Neuron (in vitro differentiated cells): ENCODE results near the gene HOXD12.
A peak's percentile ranks its signal among the peaks of the same experiment; 100 is the strongest.

Experiments used
- H2AFZ ChIP-seq: one replicate; pipeline ENCODE4 v1.6.1; 2013; ENCODE audit warnings: low read depth, mild to moderate bottlenecking, inconsistent platforms, low read length, moderate library complexity
- H3K27me3 ChIP-seq: one replicate; pipeline ENCODE4 v1.6.1; 2013; ENCODE audit warnings: low read length; ENCODE audit not compliant: insufficient read depth
- H3K36me3 ChIP-seq: one replicate; pipeline ENCODE4 v1.6.1; 2013; ENCODE audit warnings: low read length; ENCODE audit not compliant: insufficient read depth
- H3K4me1 ChIP-seq: one replicate; pipeline ENCODE4 v1.6.1; 2013; ENCODE audit warnings: low read length; ENCODE audit not compliant: insufficient read depth
- H3K4me3 ChIP-seq: 2 replicates; pipeline ENCODE4 v1.5.1; 2013; ENCODE audit warnings: mild to moderate bottlenecking, low read length, moderate library complexity
- H3K9me3 ChIP-seq: one replicate; pipeline ENCODE4 v1.6.1; 2013; ENCODE audit warnings: low read length

Gene HOXD12

DNA sequence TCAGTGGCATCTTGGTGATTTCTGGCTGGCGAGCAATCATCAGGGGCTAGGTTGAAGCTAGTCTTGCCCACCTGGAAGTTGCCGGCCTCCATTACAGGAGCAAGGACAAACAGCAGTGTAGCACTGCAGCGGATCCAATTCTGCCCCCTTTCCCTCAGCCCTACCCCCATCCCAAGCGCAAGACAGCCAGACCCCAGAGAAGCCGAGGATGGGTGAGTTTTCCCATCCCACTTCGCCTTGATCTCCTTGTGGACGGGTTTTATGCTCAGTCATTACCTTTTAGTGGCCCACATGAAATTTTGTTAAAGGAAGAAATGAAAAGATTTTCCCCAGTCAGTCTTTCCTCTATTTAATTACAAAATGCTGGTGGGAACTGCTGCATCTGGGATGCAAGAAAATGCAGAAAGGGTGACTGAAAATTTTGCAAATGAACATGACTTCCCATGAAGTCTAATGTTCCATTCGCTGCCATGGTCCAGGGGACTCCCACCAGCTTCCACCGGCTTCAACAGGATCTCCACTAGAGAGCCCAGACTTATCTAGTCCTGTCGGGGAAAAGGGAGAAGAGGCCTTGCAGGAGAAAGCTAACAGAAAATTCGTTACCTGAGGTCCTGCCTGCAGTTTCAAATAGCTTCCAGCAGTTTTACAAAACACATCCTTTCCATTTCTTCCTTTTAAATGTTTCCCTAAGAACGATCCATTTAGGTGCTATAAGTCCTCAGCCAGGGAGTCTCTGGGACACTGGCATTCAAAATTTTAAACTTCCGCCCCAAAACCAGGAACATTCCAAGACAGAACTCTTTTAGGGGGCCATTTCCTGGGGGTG lies 21.0 kb downstream of the HOXD12 start:
- no peaks in the 10 kb centered on the region for H3K36me3 ChIP-seq

GRCh38 chr2:176121190-176122051 lies 21.8 kb downstream of the HOXD12 start:
- H2AFZ ChIP-seq: no peak overlapping the region

More for the DNA sequence above, 21.0 kb downstream of the HOXD12 start:
- H3K4me3 ChIP-seq: no peak overlapping the region
- peaks cover 99% of the 10 kb centered on the region for H3K27me3 ChIP-seq
- peaks cover 12% of the 10 kb centered on the region for H3K9me3 ChIP-seq
- peaks cover 7% of the 10 kb centered on the region for H3K4me1 ChIP-seq
- H2AFZ ChIP-seq: no peak overlapping the region

GRCh38 chr2:176122052-176122682 lies 22.6 kb downstream of the HOXD12 start:
- Histone ChIP-seq H3K4me1 (peaks cover 7% of the 10 kb centered on the region), H2AFZ (peak overlapping the region; percentile 96), H3K27me3 (peaks cover 96% of the 10 kb centered on the region), H3K36me3 (no peaks in the 10 kb centered on the region), H3K4me3 (peak overlapping the region; percentile 42), H3K9me3 (peaks cover 5% of the 10 kb centered on the region)

More at GRCh38 chr2:176121190-176122051, 21.8 kb downstream of the HOXD12 start:
- Histone ChIP-seq H3K9me3 (peaks cover 12% of the 10 kb centered on the region), H3K27me3 (peaks cover 99% of the 10 kb centered on the region), H3K4me1 (peaks cover 7% of the 10 kb centered on the region), H3K36me3 (no peaks in the 10 kb centered on the region), H3K4me3 (no peak overlapping the region)

GRCh38 chr2:176122683-176123410 lies 23.3 kb downstream of the HOXD12 start, which contains the start of gene HOXD9:
TSS of gene HOXD9 (plus strand) at chr2:176122719. CDS start at chr2:176122769, 50 bp downstream.
- H3K4me3 ChIP-seq: peak within 1 kb of the TSS; percentile 42
- peak within 1 kb of the TSS; percentile 96 for H2AFZ ChIP-seq
- peaks cover 95% of the 10 kb centered on the region for H3K27me3 ChIP-seq
- peaks cover 7% of the 10 kb centered on the region for H3K4me1 ChIP-seq
- peaks cover 2% of the 10 kb centered on the region for H3K9me3 ChIP-seq
- no peaks in the 10 kb centered on the region for H3K36me3 ChIP-seq

DNA sequence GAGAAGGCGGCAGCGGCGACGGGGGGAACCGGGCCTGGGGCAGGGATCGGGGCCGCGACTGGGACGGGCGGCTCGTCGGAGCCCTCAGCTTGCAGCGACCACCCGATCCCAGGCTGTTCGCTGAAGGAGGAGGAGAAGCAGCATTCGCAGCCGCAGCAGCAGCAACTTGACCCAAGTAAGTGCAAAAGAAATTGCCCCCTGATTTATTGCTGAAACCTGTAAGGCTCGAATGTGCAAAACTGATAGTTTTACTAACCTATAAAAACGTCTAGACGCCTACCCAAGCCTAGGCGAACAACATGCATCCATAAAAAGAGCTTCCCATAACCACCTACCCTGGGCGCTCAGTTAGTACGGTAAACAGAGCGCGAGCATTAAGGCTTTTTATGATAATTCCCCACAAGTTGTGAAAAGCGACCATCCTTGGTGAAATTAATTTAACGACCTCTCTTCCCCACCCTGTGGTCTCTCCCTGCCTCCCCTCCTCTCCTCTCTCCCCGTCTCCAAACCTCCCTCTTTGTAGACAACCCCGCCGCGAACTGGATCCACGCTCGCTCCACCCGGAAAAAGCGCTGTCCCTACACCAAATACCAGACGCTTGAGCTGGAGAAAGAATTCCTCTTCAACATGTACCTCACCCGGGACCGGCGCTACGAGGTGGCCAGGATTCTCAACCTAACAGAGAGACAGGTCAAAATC lies 24.0 kb downstream of the HOXD12 start:
- Histone ChIP-seq H3K36me3 (no peaks in the 10 kb centered on the region), H3K9me3 (no peaks in the 10 kb centered on the region), H3K4me3 (peak overlapping the region; percentile 42), H3K4me1 (peaks cover 7% of the 10 kb centered on the region), H2AFZ (no peak overlapping the region), H3K27me3 (peaks cover 95% of the 10 kb centered on the region)

GRCh38 chr2:176124110-176124946 lies 24.7 kb downstream of the HOXD12 start:
- no peaks in the 10 kb centered on the region for H3K36me3 ChIP-seq
- H3K4me3 ChIP-seq: no peak overlapping the region
- no peaks in the 10 kb centered on the region for H3K9me3 ChIP-seq
- no peak overlapping the region for H2AFZ ChIP-seq
- peaks cover 7% of the 10 kb centered on the region for H3K4me1 ChIP-seq
- peaks cover 96% of the 10 kb centered on the region for H3K27me3 ChIP-seq

DNA sequence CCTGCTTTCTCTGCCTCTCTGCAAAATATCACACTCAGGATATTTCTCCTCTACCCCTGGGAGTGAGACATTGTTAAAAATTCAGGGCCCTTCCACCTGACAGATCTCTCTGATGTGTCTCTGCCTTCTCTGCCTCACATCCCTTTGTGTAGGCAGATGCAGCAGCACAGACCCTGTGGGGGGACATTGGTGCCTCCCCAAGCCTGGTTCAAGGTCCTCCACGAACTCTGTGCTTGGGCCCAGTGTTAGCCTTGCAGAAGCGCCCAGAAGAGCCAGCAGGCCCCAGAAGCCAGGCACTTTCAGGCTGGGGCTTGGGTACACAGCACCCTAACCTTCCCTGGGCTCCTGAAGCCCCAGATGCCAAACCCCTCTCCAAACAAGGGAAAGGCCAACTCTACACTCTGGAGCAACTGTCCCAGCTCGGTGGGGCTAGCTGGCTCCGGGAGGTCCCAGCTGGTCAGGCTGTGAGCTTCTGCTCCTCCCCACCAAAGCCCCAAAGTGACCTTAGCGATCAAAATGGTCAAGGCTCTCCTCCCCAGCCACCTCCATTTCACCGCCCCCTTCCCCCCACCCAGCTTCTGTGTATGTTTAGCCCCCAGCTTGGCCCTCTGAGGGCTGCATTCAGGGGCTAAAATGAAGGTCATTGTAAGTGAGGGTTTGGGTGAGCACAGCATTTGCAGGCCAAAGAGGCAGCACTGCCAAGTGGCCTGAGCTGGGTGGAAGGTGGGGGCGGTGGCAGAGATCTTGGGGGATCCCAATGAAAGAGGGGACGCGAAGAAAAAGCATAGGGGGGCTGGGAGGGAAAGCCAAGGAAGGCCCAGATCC lies 25.6 kb downstream of the HOXD12 start:
- Histone ChIP-seq H3K9me3 (no peaks in the 10 kb centered on the region), H3K27me3 (peaks cover 90% of the 10 kb centered on the region), H2AFZ (no peak overlapping the region)

GRCh38 chr2:176125772-176126054 lies 26.1 kb downstream of the HOXD12 start:
- H3K4me1 ChIP-seq: peaks cover 7% of the 10 kb centered on the region
- peaks cover 89% of the 10 kb centered on the region for H3K27me3 ChIP-seq
- no peak overlapping the region for H3K4me3 ChIP-seq
- H2AFZ ChIP-seq: no peak overlapping the region
- H3K9me3 ChIP-seq: no peaks in the 10 kb centered on the region
- H3K36me3 ChIP-seq: no peaks in the 10 kb centered on the region

More for the DNA sequence above, 25.6 kb downstream of the HOXD12 start:
- Histone ChIP-seq H3K4me3 (no peak overlapping the region), H3K36me3 (no peaks in the 10 kb centered on the region), H3K4me1 (peaks cover 7% of the 10 kb centered on the region)

GRCh38 chr2:176126929-176127773 lies 27.6 kb downstream of the HOXD12 start:
- H3K27me3 ChIP-seq: peaks cover 89% of the 10 kb centered on the region
- no peak overlapping the region for H3K4me3 ChIP-seq
- no peak overlapping the region for H2AFZ ChIP-seq
- H3K36me3 ChIP-seq: no peaks in the 10 kb centered on the region
- no peaks in the 10 kb centered on the region for H3K9me3 ChIP-seq
- peaks cover 7% of the 10 kb centered on the region for H3K4me1 ChIP-seq

GRCh38 chr2:176127774-176128072 lies 28.1 kb downstream of the HOXD12 start:
- Histone ChIP-seq H3K36me3 (no peaks in the 10 kb centered on the region), H3K4me3 (no peak overlapping the region), H3K9me3 (no peaks in the 10 kb centered on the region), H3K27me3 (peaks cover 89% of the 10 kb centered on the region), H2AFZ (no peak overlapping the region), H3K4me1 (peaks cover 2% of the 10 kb centered on the region)
